Measurements from ENCODE around the gene PDZD8.

Gene PDZD8

GRCh38 chr10:117249493-117250093, 125.6 kb downstream of the PDZD8 start:
- TF ChIP-seq Cebpa-rat (IDR thresholded peaks at IDR 0.05), result no peak
- H3K4me1 ChIP-seq, result no peaks in the 10 kb centered on the region

GRCh38 chr10:117248750-117249465, 126.3 kb downstream of the PDZD8 start:
- H3K4me1 ChIP-seq, result no peaks in the 10 kb centered on the region
- no peak overlapping the region for H3K4me2 ChIP-seq
- no peak overlapping the region for H3K4me3 ChIP-seq
- no peak overlapping the region for H3K9ac ChIP-seq
- H3K36me3 ChIP-seq, result no peaks in the 10 kb centered on the region
- no peaks in the 10 kb centered on the region for H3K9me3 ChIP-seq
- TF ChIP-seq Cebpa-rat (IDR thresholded peaks at IDR 0.05), result no peak
- H3K27ac ChIP-seq, result no peak overlapping the region
- peaks cover 1% of the 10 kb centered on the region; the same call in 1 of the 2 replicates for H3K27me3 ChIP-seq
- H4K20me1 ChIP-seq, result no peaks in the 10 kb centered on the region

More at GRCh38 chr10:117249493-117250093, 125.6 kb downstream of the PDZD8 start:
- no peaks in the 10 kb centered on the region for H3K36me3 ChIP-seq
- H3K9me3 ChIP-seq, result no peaks in the 10 kb centered on the region
- no peak overlapping the region for H3K9ac ChIP-seq
- H3K4me2 ChIP-seq, result no peak overlapping the region
- H3K27ac ChIP-seq, result no peak overlapping the region
- no peaks in the 10 kb centered on the region for H4K20me1 ChIP-seq
- no peak overlapping the region for H3K4me3 ChIP-seq
- H3K27me3 ChIP-seq, result no peaks in the 10 kb centered on the region

GRCh38 chr10:117246997-117247671, 128.1 kb downstream of the PDZD8 start:
- Histone ChIP-seq H3K4me3 (no peak overlapping the region), H3K4me2 (no peak overlapping the region), H4K20me1 (no peaks in the 10 kb centered on the region), H3K27ac (no peak overlapping the region), H3K27me3 (peaks cover 12% of the 10 kb centered on the region), H3K9me3 (no peaks in the 10 kb centered on the region), H3K4me1 (no peaks in the 10 kb centered on the region), H3K9ac (no peak overlapping the region), H3K36me3 (no peaks in the 10 kb centered on the region)
- TF ChIP-seq Cebpa-rat (IDR thresholded peaks at IDR 0.05), result no peak

GRCh38 chr10:117242463-117242832, 132.8 kb downstream of the PDZD8 start:
- H3K9ac ChIP-seq, result no peak overlapping the region
- no peak overlapping the region for H3K4me3 ChIP-seq
- no peak overlapping the region for H3K27ac ChIP-seq
- H3K9me3 ChIP-seq, result 0 out of 2 replicates have a peak, but pooled peaks cover 12% of the 10 kb centered on the region
- H3K36me3 ChIP-seq, result no peaks in the 10 kb centered on the region
- TF ChIP-seq Cebpa-rat (IDR thresholded peaks at IDR 0.05), result no peak
- peaks cover 31% of the 10 kb centered on the region for H3K4me1 ChIP-seq
- no peaks in the 10 kb centered on the region for H4K20me1 ChIP-seq
- no peak overlapping the region for H3K4me2 ChIP-seq
- peaks cover 37% of the 10 kb centered on the region for H3K27me3 ChIP-seq

GRCh38 chr10:117241541-117242462, 133.4 kb downstream of the PDZD8 start:
- Histone ChIP-seq H3K9me3 (0 out of 2 replicates have a peak, but pooled peaks cover 12% of the 10 kb centered on the region), H3K9ac (no peak overlapping the region), H4K20me1 (no peaks in the 10 kb centered on the region), H3K4me1 (peaks cover 36% of the 10 kb centered on the region), H3K4me2 (peak overlapping the region; percentile 63), H3K36me3 (no peaks in the 10 kb centered on the region), H3K27me3 (peaks cover 37% of the 10 kb centered on the region), H3K27ac (no peak overlapping the region), H3K4me3 (peak overlapping the region; percentile 44)
- no peak for TF ChIP-seq Cebpa-rat (IDR thresholded peaks at IDR 0.05)

GRCh38 chr10:117240621-117241529, 134.4 kb downstream of the PDZD8 start, which contains the start of gene SLC18A2:
SLC18A2 (plus strand) TSS chr10:117241114; CDS start chr10:117241694, 580 bp downstream.
- peaks cover 37% of the 10 kb centered on the region for H3K27me3 ChIP-seq
- no peak for TF ChIP-seq Cebpa-rat (IDR thresholded peaks at IDR 0.05)
- H3K36me3 ChIP-seq, result no peaks in the 10 kb centered on the region
- H3K4me3 ChIP-seq, result peak within 1 kb of the TSS; percentile 44
- H3K4me1 ChIP-seq, result peaks cover 36% of the 10 kb centered on the region
- no peaks in the 10 kb centered on the region for H4K20me1 ChIP-seq
- peak within 1 kb of the TSS; percentile 68 for H3K27ac ChIP-seq
- peak within 1 kb of the TSS; percentile 66 for H3K4me2 ChIP-seq
- no peak within 1 kb of the TSS; the same call in 1 of the 2 replicates for H3K9ac ChIP-seq
- 0 out of 2 replicates have a peak, but pooled peaks cover 12% of the 10 kb centered on the region for H3K9me3 ChIP-seq

- Histone ChIP-seq H3K36me3 (no peaks in the 10 kb centered on the region), H3K27ac (peak overlapping the region; percentile 68), H3K4me2 (peak overlapping the region; percentile 66), H3K27me3 (peaks cover 37% of the 10 kb centered on the region), H3K4me1 (peaks cover 36% of the 10 kb centered on the region), H3K9ac (no peak overlapping the region; the same call in 1 of the 2 replicates), H3K9me3 (0 out of 2 replicates have a peak, but pooled peaks cover 12% of the 10 kb centered on the region), H3K4me3 (no peak overlapping the region), H4K20me1 (no peaks in the 10 kb centered on the region)
- no peak for TF ChIP-seq Cebpa-rat (IDR thresholded peaks at IDR 0.05)
Observed at GRCh38 chr10:117239721-117240620, 135.3 kb downstream of the PDZD8 start.

Measured in BLaER1 (cell line).